Endothelial cell of umbilical vein (primary cell): ENCODE data around the gene SLC15A3. TPM values are rescaled to one million over a fixed set of nuclear protein-coding genes. Genes with fewer than 3 reads are reported as not detected.
A peak's percentile ranks its signal among the peaks of the same experiment; 100 is the strongest.

ENCODE experiments used
- BruUV-seq: library from RNA; stranded (reverse); fragments of 400-500 nt; replicated peaks from 2 replicates; lab custom pipeline; 2021; lab: Mats Ljungman, UMichigan
- CTCF ChIA-PET: fragments of 300-600, 350-600 bp; sonication (Branson Sonifier 250); formaldehyde crosslinking; loops from one replicate; lab custom pipeline; 2021; ENCODE audit warnings: antibody characterized with exemption, inconsistent platforms; lab: Charles Lee
- POLR2A ChIA-PET: fragments of 300-600, 350-600 bp; sonication (Branson Sonifier 250); formaldehyde crosslinking; loops from one replicate; lab custom pipeline; 2021; ENCODE audit warnings: antibody characterized with exemption, inconsistent platforms; lab: Charles Lee
- DNase-seq: peaks from one replicate; pipeline ENCODE4 v3.0.0-alpha.2; 2011; ENCODE audit warnings: low read depth, low spot score
- FAIRE-seq: peaks from 2 replicates; lab custom pipeline; 2011; peaks lifted over from hg19 to GRCh38; lab: Jason Lieb, UNC
- H2AFZ ChIP-seq: 2 replicates; pipeline ENCODE4 v1.6.0; 2012; ENCODE audit warnings: low read depth, low read length, control low read depth, inconsistent platforms
- H3K27ac ChIP-seq: 2 replicates; pipeline ENCODE4 v1.5.1; 2011; ENCODE audit warnings: low read depth, mild to moderate bottlenecking, control low read depth, low read length, moderate library complexity; ENCODE audit not compliant: insufficient read depth
- H3K27me3 ChIP-seq, 2 experiments: 2 replicates each; pipeline versions ENCODE4 v1.6.0 to v1.6.1; 2011; ENCODE audit warnings: low read length in 2 of 2, mixed read lengths in 1 of 2; ENCODE audit not compliant: control insufficient read depth in 2 of 2, insufficient read depth in 2 of 2
- H3K36me3 ChIP-seq, 2 experiments: 2 replicates in 1 of 2; 3 replicates in 1 of 2; pipeline ENCODE4 v1.5.1; 2011; ENCODE audit warnings: low read length in 2 of 2, mild to moderate bottlenecking in 1 of 2, moderate library complexity in 1 of 2; ENCODE audit not compliant: control insufficient read depth in 2 of 2, insufficient read depth in 2 of 2; ENCODE audit errors: extremely low read depth in 1 of 2
- H3K4me1 ChIP-seq: 3 replicates; pipeline ENCODE4 v1.5.1; 2011; ENCODE audit warnings: mild to moderate bottlenecking, low read length; ENCODE audit not compliant: control insufficient read depth, insufficient read depth; ENCODE audit errors: extremely low read depth
- H3K4me2 ChIP-seq: 2 replicates; pipeline ENCODE4 v1.6.1; 2011; ENCODE audit warnings: low read length, control low read depth, mixed read lengths; ENCODE audit not compliant: insufficient read depth
- H3K4me3 ChIP-seq, 3 experiments: fragments of 200-600 bp in 1 of 3; sonication (generic), shearing (Covaris generic) in 1 of 3; replicated peaks in 1 of 3; 2 replicates each; pipeline ENCODE4 v1.5.1; 2011 to 2016; ENCODE audit warnings: control low read depth in 3 of 3, low read length in 3 of 3, mild to moderate bottlenecking in 2 of 3, inconsistent platforms in 1 of 3, low read depth in 1 of 3, moderate library complexity in 1 of 3; ENCODE audit not compliant: insufficient read depth in 1 of 3
- H3K79me2 ChIP-seq: 2 replicates; pipeline ENCODE4 v1.6.0; 2012; ENCODE audit warnings: low read length, inconsistent platforms; ENCODE audit not compliant: control insufficient read depth, insufficient read depth
- H3K9ac ChIP-seq: replicated peaks from 2 replicates; pipeline ENCODE3; 2011; ENCODE audit warnings: low read length, control low read depth; ENCODE audit not compliant: insufficient read depth; ENCODE audit errors: extremely low read depth
- H3K9me1 ChIP-seq: replicated peaks from 3 replicates; pipeline ENCODE4 v1.6.0; 2011; ENCODE audit warnings: mild to moderate bottlenecking, low read length; ENCODE audit not compliant: control insufficient read depth, insufficient read depth; ENCODE audit errors: extremely low read depth
- H3K9me3 ChIP-seq: replicated peaks from 2 replicates; pipeline ENCODE4 v1.5.1; 2012; ENCODE audit warnings: low read length, inconsistent platforms; ENCODE audit not compliant: control insufficient read depth, insufficient read depth
- H4K20me1 ChIP-seq: replicated peaks from 2 replicates; pipeline ENCODE3; 2011; ENCODE audit warnings: mild to moderate bottlenecking, low read length; ENCODE audit not compliant: control insufficient read depth, insufficient read depth; ENCODE audit errors: extremely low read depth
- CTCF ChIP-seq, 2 donors: IDR thresholded peaks; 1 replicate in 1 of 2; 2 replicates in 1 of 2; pipeline ENCODE4 v1.5.1; 2011; ENCODE audit warnings: low read length in 2 of 2, mild to moderate bottlenecking in 2 of 2, moderate library complexity in 2 of 2, control low read depth in 1 of 2, inconsistent platforms in 1 of 2, low read depth in 1 of 2; ENCODE audit not compliant: insufficient read depth in 1 of 2; ENCODE audit errors: extremely low read depth in 1 of 2
- EZH2 ChIP-seq: IDR thresholded peaks from 2 replicates; pipeline ENCODE4 v1.6.1; 2012; ENCODE audit warnings: borderline replicate concordance, low read depth, mild to moderate bottlenecking, moderate library complexity, low read length, inconsistent platforms; ENCODE audit not compliant: severe bottlenecking
- FOS ChIP-seq: IDR thresholded peaks from 2 replicates; pipeline ENCODE4 v1.6.1; 2011; ENCODE audit warnings: mild to moderate bottlenecking, low read length, moderate library complexity, borderline replicate concordance; ENCODE audit not compliant: insufficient read depth
- GATA2 ChIP-seq: IDR thresholded peaks from 2 replicates; pipeline ENCODE4 v1.7.0; 2011; ENCODE audit warnings: low read depth, mild to moderate bottlenecking, moderate library complexity, mixed read lengths, low read length; ENCODE audit not compliant: insufficient read length, insufficient read depth
- JUN ChIP-seq: IDR thresholded peaks from 2 replicates; pipeline ENCODE4 v1.6.1; 2011; ENCODE audit warnings: borderline replicate concordance, low read depth; ENCODE audit not compliant: insufficient read length, insufficient read depth
- MAX ChIP-seq: IDR thresholded peaks from 2 replicates; pipeline ENCODE4 v1.6.1; 2011; ENCODE audit not compliant: insufficient read depth, insufficient read length
- MYC ChIP-seq: IDR thresholded peaks from one replicate; pipeline ENCODE4 v1.6.1; 2011; ENCODE audit warnings: mild to moderate bottlenecking, low read depth, low read length
- POLR2A ChIP-seq: IDR thresholded peaks from 2 replicates; pipeline ENCODE4 v1.6.1; 2012; ENCODE audit warnings: low read depth, mild to moderate bottlenecking, control low read depth, low read length
- POLR2AphosphoS5 ChIP-seq: IDR thresholded peaks from 2 replicates; pipeline ENCODE4 v1.6.1; 2012; ENCODE audit warnings: low read depth, mild to moderate bottlenecking, control low read depth, low read length, moderate library complexity; ENCODE audit not compliant: insufficient read depth
- dilution Hi-C: fragments of 300-500 bp; cut with MboI; formaldehyde crosslinking; loops from one replicate; pipeline ENCODE4 v1.15.0; 2019; ENCODE audit warnings: low sequenced_read_pairs; ENCODE audit not compliant: extremely low pct_ligation_motif_present
- intact Hi-C: fragments of 100-400 bp; cut with micrococcal nuclease; formaldehyde crosslinking; loops from one replicate; pipeline ENCODE4 v1.10.0; 2022
- polyA plus RNA-seq, 4 experiments: library from polyadenylated mRNA; depleted of rRNA in 3 of 4; stranded (reverse) in 3 of 4; unstranded in 1 of 4; fragments of >200 nt; gene quantifications; 2 replicates each; pipeline versions ENCODE4 v1.2.1 to v1.2.3, GENCODE V29; 2011 to 2012; ENCODE audit warnings: missing spikeins in 1 of 4
- total RNA-seq: library from RNA; stranded (reverse); gene quantifications from 2 replicates; pipeline ENCODE4 v1.2.3, GENCODE V29; 2021

The SLC15A3 gene
- total and polyA plus RNA-seq, 2 donors (not counting 3 experiments of a cell fraction or from before 2014, with no cell fraction given), result 3.3 to 4.4 TPM

GRCh38 chr11:60889869-60890311, 62.1 kb downstream of the SLC15A3 start:
- FAIRE-seq (peak; percentile 75), DNase-seq (no peak)
- ChIA-PET CTCF (interaction anchor here (0.8 to 9.3 kb wide), 9 partner anchors 10 to 114 kb away, joined by 3 to 607 read pairs (median 3); partner anchors contain the start of gene PTGDR2), POLR2A (interaction anchor here (0.7 kb wide), 1 partner anchor 392 kb away, joined by 4 read pairs; no protein-coding TSS in a partner anchor)
- H4K20me1 ChIP-seq, result no peaks in the 10 kb centered on the region
- no peak overlapping the region for H3K4me2 ChIP-seq
- no peaks in the 10 kb centered on the region for H3K9me3 ChIP-seq
- peaks cover under 1 to 6% of the 10 kb centered on the region in 2 experiments for H3K36me3 ChIP-seq
- H3K79me2 ChIP-seq, result no peaks in the 10 kb centered on the region
- no peaks in the 10 kb centered on the region for H3K27me3 ChIP-seq
- no peak overlapping the region for H3K27ac ChIP-seq
- no peak overlapping the region for H3K9ac ChIP-seq
- intact Hi-C loops (no loop called here), dilution Hi-C loops (no loop called here)
- no peaks in the 10 kb centered on the region for H3K9me1 ChIP-seq
- no peak overlapping the region for H2AFZ ChIP-seq
- no peak for TF ChIP-seq POLR2A
- TF ChIP-seq CTCF (IDR thresholded peaks at IDR 0.05; ENCODE audit: extremely low read depth in 1 of 2, insufficient read depth in 1 of 2, low read depth in 1 of 2, low read length in 2 of 2), result no peak
- TF ChIP-seq MAX, result no peak
- no peak for TF ChIP-seq JUN
- no peak for TF ChIP-seq POLR2AphosphoS5
- no peak for TF ChIP-seq GATA2
- no peak for TF ChIP-seq FOS
- no peak for TF ChIP-seq MYC
- TF ChIP-seq EZH2, result no peak
- no peak overlapping the region for H3K4me3 ChIP-seq
- H3K4me1 ChIP-seq, result peaks cover 20% of the 10 kb centered on the region
- no TSS peak for BruUV-seq
